Stimulated activated CD8-positive, alpha-beta memory T cell treated with anti-CD3 and anti-CD28 coated beads, Interleukin-15, amount 100 ng/mL, for 24 hours (primary cell): ENCODE data around the gene IL32.
A peak's percentile ranks its signal among the peaks of the same experiment; 100 is the strongest.
"Not testable (repeated sequence)": the region's sequence is repeated elsewhere in the genome, so short reads cannot be mapped to it uniquely, and the experiment has no call there.

Source experiments
- DNase-seq: peaks from one replicate; pipeline ENCODE4 v3.0.0-alpha.2; 2020; ENCODE audit warnings: low read depth

IL32 gene

GRCh38 chr16:3051494-3051893 lies 13.9 kb upstream of the IL32 start:
- no peak for DNase-seq

DNA sequence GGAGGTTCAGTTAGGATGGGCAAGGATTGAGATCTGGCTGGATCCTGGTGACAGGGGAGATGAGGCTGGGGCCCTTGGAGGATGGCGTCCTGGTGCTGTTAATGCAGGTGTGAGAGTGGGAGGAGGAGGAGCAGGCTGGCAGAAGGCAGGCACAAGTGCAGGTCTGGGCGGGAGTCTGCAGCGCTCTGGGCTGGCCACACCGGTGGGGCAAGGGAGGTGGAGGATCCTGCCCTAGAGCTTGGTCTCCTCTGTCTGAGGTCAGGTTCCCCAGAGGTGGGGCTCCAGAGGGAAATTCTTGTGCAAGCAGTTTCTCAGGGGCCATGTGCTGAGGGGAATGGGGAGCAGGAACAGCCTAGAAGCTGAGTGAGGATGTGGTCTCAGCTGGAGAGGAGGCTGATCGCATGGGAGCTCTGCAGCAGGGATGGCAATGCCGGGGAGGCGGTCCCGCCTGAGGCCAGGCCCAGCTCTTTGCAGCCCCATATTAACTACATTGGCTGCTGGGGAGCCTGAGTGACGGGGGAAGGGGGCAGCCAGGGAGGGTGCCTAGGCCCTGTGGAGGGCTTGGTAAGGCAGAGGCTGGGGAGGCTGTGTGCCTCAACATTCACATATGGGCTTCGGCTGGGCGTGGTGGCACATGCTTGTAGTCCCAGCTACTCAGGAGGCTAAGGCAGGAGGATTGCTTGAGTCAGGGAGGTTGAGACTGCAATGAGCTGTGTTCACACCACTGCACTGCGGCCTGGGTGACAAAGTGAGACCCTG lies 12.7 kb upstream of the IL32 start:
- not testable (repeated sequence) for DNase-seq

DNA sequence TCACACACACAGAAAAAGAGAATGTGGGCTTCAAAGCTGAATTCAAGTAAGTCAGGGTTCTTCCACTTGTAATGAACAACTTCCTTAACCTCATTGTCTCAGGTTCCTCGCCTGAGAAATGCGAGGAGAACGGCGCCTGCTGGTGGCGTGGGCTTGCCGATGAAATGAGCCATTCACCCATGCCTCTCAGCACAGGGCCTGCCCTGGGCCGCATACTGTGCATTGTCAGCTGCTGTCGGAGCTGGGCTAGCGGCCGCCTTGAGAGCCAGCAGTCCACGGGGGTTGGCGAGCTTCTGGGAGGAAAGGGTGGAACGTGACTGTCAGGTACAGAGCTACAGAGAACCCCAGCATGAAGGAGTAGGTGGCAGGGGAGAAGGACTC lies 12.1 kb upstream of the IL32 start:
- not testable (repeated sequence) for DNase-seq

DNA sequence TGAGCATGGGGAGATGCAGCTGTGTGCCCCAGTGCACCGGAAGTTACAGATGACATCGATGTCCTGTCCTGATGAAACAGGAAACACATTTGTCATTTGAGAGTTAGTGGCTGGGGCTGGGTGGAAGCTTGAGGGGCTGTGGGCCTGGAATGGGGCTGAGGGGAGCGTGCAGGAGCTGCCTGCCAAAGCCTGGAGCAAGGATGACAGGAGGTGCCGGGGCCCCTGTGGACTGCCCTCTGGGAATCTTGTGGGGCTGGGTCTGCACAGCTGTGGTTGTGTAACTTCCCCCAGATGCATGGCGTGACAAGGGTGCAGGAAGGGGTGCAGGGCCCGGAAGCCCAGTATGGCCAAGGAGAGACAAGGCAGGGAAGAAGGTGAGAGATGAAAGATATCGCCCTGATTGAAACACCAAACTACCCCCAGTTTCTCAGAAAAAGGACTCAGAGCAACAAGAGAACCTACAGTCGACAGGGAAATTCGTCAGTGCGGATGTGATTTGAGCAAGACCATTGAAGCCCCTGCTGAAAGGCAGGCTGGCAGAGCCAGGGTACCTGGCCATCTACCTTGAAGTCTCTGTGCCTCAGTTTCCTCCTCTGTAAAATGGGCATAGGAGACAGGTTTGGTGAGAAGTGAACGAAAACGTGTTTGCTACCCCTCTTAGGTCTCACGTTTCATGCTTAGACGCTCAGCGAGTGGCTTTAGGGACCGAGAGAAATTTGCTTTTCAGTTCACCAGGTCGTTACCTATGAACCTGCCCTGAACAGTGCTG lies 10.3 kb upstream of the IL32 start:
- no peak for DNase-seq

- not testable (repeated sequence) for DNase-seq
Observed at GRCh38 chr16:3055734-3056115, 9.7 kb upstream of the IL32 start.

GRCh38 chr16:3056336-3057180 lies 8.9 kb upstream of the IL32 start:
- no peak for DNase-seq

DNA sequence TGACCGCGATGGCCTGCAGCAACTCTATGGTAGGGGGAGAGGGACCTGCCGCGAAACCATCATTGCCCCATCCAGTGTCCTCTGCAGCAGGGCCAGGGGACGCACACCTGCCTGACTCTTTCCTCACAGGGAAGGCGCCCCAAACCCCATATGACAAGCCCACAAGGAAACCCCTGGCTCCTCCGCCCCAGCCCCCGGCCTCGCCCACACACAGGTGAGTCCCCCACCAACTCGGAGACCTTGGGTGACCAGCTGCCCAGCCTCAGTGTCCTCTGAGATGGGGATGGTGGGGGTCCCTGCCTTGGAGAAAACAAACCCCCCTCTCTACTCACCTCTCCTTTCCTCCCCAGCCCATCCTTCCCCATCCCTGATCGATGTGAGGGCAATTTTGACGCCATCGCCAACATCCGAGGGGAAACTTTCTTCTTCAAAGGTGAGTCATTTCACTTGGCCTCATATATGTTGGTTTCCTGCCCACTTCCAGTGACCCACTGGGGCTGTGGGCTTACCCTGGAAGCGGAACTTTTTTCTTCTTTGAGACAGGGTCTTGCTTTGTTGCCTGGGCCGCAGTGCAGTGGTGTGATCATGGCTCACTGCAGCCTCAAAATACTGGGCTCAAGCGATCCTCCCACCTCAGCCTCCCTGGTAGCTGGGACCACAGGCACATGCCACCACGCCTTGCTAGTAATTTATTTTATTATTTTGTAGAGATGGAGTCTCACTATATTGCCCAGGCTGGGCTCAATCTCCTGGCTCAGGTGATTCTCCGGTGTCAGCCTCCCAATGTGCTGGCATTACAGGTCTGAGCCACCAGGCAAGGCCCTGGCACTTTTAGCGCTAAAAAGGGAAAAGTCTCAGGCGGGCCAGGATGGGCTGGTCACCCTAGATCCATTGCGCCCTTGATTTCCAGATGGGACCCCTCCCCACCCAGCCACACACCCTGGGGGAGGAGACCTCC lies 8.0 kb upstream of the IL32 start:
- DNase-seq: no peak

- no peak for DNase-seq
Observed at GRCh38 chr16:3058139-3059030, 7.1 kb upstream of the IL32 start.

DNA sequence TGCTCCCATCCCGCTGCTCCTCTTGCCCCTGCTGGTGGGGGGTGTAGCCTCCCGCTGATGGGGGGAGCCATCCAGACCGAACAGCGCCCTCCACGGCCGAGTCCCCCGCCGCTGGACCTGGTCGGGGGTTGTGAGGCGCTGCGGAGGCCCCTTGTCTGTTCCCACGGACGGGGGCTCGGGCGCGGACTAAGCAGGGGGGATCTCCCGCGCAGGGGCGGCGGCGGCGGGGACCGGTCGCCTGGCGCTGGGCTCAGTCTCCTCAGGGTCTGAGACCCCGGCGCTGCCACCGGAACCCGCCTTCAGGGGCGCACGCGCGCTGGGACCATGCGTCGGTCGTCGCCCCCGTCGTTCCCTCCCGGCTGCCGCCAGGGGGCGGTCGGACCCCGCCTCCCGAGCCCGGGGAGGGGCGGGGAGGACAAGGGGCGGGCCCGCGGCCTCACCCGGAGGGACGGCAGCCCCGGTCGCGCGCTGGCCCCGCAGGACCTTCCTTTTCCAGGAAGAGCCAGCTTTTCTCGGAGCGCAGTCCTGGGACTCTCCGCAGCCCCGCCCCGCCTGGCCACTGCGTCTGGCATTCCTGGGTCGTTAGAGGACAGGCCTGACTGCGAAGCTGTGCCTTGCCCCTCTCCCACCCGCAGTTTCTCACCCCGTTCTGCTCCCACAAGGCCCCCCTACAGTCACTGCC lies 6.3 kb upstream of the IL32 start:
- DNase-seq: peak; percentile 81

DNA sequence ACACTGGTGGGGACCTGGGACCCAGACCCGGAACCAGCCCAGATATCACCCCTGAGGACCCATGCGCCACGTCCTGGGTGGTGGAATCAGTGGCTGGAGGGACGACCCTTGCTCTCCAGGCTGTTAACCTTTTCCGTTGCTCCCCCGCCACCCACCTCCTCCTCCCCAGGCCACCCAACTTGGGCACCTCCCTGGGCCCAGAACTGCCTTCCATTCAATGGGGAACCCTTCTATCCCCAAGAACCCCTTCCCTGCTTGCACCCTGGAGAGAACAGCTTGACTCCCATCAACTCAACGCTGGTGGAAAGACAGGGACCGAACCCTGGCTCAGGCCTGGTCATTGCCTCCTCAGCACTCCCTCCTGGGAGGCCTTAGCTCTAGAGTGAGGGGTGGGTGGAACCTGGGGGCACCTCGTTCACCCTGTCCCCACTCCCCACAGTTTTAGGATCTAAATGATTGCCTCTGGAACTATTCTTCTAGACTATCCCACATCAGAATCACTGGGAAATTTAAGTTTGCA lies 5.7 kb upstream of the IL32 start:
- DNase-seq: no peak

- no peak for DNase-seq
Observed at GRCh38 chr16:3060339-3061127, 4.9 kb upstream of the IL32 start.

- DNase-seq: no peak
Observed at GRCh38 chr16:3062553-3062952, 2.9 kb upstream of the IL32 start.

DNA sequence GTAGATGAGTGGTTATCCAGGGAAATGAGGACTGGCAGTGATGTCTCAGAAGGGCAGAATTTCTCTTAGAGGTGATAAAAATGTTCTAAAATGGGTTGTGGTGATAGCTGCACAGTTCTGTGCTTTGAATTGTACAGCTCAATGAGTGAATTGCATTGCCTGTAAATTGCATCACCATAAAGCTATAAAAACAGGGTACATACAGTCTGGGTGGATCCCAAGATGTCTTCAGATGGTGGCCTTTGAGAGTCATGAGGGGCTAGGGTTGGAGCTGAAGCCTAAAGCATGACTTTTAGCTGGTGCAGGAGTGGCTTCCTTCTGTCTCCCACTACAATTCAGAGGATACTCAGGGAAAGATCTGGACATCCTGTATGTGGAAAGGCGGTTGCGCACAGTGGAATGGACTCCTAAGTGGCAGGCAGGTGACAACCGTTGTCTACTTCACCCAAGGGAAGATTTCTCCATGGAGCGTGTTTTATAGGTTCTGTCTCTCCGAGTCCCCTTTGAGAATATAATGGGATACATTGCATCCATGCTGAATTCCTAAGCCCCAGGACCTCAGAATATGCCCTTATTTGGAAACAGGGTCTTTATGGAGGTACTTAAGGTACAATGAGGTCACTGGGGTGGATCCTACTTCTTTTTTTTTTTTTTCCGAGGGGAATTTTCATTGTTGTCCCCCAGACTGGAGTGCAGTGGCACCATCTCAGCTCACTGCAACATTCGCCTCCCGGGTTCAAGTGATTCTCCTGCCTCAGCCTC lies 1.6 kb upstream of the IL32 start:
- no peak for DNase-seq

DNA sequence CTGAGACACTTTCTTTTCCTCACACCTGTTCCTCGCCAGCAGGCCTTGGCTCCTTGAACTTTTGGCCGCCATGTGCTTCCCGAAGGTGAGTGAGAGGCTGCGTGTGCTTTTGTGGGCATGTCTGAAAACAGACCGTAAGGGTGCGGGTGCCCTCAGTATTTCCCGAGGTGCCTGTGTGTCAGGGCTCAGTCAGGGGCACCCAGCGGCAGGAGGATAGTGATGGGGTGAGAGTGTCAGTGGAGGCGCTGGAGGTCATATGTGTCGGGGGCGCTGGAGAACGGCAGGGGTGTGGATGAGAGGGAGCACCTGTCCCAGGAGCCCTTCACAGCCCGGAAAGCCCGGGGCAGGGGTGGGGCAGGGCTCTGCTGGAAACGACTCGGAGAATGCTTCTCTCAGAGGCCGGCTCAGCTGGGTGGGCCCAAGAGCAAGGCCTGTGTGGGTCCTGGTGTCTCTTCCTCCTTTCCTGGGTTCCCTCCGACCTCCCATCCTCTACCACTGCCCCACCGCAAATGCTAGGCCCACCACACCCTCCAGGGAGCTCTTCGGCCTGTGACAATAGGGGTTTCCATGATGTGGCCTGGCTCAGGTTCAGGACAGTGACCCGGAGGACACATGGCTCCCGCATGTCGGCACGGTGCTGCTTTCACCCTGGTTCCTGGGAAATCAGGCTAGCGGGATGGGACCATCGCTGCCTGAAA lies 451 bp downstream of the IL32 start:
- no peak for DNase-seq

DNA sequence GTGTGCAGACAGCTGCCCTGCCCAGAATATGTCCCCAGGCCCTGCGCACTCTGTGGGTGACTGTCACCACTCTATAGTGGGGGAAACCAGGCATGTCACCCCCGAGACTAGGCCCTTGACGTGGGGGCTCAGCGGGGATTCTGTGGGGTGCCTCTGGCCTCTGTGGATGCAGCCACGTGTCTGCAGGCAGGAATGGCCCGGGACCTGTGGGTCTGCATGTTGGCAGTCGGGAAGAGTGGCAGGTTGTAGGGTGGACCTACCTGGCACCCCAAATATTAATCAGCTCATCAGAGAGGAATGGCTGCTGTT lies 954 bp downstream of the IL32 start:
- no peak for DNase-seq

- DNase-seq: no peak
Observed at GRCh38 chr16:3068487-3068886, 3.0 kb downstream of the IL32 start.

GRCh38 chr16:3069146-3069545 lies 3.7 kb downstream of the IL32 start:
- not testable (repeated sequence) for DNase-seq
